ENCODE measurements around the gene COL6A2. TPM values are rescaled to one million over a fixed set of nuclear protein-coding genes. Genes with fewer than 3 reads are reported as not detected.

Gene COL6A2
- total RNA-seq, 1 donor from 2014 or later, result 18.5 TPM

DNA sequence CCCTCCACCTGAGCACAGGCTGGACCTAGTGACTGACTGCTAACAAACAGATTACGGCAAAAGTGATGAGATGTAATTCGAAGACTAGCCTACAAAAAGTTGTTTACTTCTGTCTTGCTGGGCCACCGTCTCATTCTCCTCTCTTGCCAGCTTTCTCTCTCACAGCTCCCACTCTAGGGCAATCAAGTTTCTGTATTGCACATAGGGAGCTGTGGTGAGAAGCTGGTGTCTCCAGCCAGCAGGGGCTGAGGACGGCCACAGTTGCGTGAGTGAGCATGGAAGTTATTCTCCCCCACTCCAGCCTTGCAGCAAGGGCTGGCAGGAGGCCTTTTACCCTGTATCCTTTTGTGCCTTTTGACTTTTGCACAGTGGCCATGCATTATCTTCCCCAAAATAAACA is 8.6 kb upstream of the COL6A2 start:
- peaks cover 23% of the 10 kb centered on the region for H3K9me3 Mint-ChIP-seq
- TF ChIP-seq, protein P1, sequence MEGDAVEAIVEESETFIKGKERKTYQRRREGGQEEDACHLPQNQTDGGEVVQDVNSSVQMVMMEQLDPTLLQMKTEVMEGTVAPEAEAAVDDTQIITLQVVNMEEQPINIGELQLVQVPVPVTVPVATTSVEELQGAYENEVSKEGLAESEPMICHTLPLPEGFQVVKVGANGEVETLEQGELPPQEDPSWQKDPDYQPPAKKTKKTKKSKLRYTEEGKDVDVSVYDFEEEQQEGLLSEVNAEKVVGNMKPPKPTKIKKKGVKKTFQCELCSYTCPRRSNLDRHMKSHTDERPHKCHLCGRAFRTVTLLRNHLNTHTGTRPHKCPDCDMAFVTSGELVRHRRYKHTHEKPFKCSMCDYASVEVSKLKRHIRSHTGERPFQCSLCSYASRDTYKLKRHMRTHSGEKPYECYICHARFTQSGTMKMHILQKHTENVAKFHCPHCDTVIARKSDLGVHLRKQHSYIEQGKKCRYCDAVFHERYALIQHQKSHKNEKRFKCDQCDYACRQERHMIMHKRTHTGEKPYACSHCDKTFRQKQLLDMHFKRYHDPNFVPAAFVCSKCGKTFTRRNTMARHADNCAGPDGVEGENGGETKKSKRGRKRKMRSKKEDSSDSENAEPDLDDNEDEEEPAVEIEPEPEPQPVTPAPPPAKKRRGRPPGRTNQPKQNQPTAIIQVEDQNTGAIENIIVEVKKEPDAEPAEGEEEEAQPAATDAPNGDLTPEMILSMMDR (conservative IDR thresholded peaks at IDR 0.05), result no peak
- peaks cover 3% of the 10 kb centered on the region for H3K27me3 Mint-ChIP-seq (ENCODE audit: low read depth)
- no peak overlapping the region for H3K4me3 Mint-ChIP-seq
- peaks cover 9% of the 10 kb centered on the region for H3K36me3 Mint-ChIP-seq (ENCODE audit: low read depth)
- DNase-seq (ENCODE audit: low read depth, low spot score), result no peak
- H3K27ac Mint-ChIP-seq (ENCODE audit: unreplicated experiment), result no peak overlapping the region
- no peaks in the 10 kb centered on the region for H3K4me1 Mint-ChIP-seq

- TF ChIP-seq, protein P1 (conservative IDR thresholded peaks at IDR 0.05), result no peak
- Mint-ChIP-seq H3K4me3 (no peak overlapping the region), H3K36me3 (ENCODE audit: low read depth) (peaks cover 9% of the 10 kb centered on the region), H3K4me1 (no peaks in the 10 kb centered on the region), H3K9me3 (peaks cover 23% of the 10 kb centered on the region), H3K27me3 (ENCODE audit: low read depth) (peaks cover 5% of the 10 kb centered on the region), H3K27ac (ENCODE audit: unreplicated experiment) (no peak overlapping the region)
- DNase-seq (ENCODE audit: low read depth, low spot score), result no peak
These were observed 6.8 kb upstream of the COL6A2 start for GRCh38 chr21:46091118-46091517.

- Mint-ChIP-seq H3K4me1 (no peaks in the 10 kb centered on the region), H3K4me3 (no peak overlapping the region), H3K9me3 (peaks cover 23% of the 10 kb centered on the region), H3K27ac (ENCODE audit: unreplicated experiment) (no peak overlapping the region), H3K27me3 (ENCODE audit: low read depth) (peaks cover 6% of the 10 kb centered on the region), H3K36me3 (ENCODE audit: low read depth) (peaks cover 9% of the 10 kb centered on the region)
- TF ChIP-seq, protein P1 (conservative IDR thresholded peaks at IDR 0.05), result no peak
- DNase-seq (ENCODE audit: low read depth, low spot score), result no peak
These were observed 6.3 kb upstream of the COL6A2 start for GRCh38 chr21:46091631-46092025.

GRCh38 chr21:46092026-46092764 is 5.7 kb upstream of the COL6A2 start:
- peaks cover 5% of the 10 kb centered on the region for H3K36me3 Mint-ChIP-seq (ENCODE audit: low read depth)
- peaks cover 4% of the 10 kb centered on the region for H3K4me1 Mint-ChIP-seq
- TF ChIP-seq, protein P1 (conservative IDR thresholded peaks at IDR 0.05), result no peak
- peaks cover 8% of the 10 kb centered on the region for H3K27me3 Mint-ChIP-seq (ENCODE audit: low read depth)
- no peak overlapping the region for H3K4me3 Mint-ChIP-seq
- H3K9me3 Mint-ChIP-seq, result peaks cover 21% of the 10 kb centered on the region
- DNase-seq (ENCODE audit: low read depth, low spot score), result no peak
- H3K27ac Mint-ChIP-seq (ENCODE audit: unreplicated experiment), result no peak overlapping the region

- H3K27ac Mint-ChIP-seq (ENCODE audit: unreplicated experiment), result no peak overlapping the region
- H3K4me1 Mint-ChIP-seq, result peaks cover 4% of the 10 kb centered on the region
- TF ChIP-seq, protein P1 (conservative IDR thresholded peaks at IDR 0.05), result no peak
- no peak overlapping the region for H3K4me3 Mint-ChIP-seq
- no peak for DNase-seq (ENCODE audit: low read depth, low spot score)
- peaks cover 5% of the 10 kb centered on the region for H3K36me3 Mint-ChIP-seq (ENCODE audit: low read depth)
- H3K27me3 Mint-ChIP-seq (ENCODE audit: low read depth), result peaks cover 8% of the 10 kb centered on the region
- peaks cover 20% of the 10 kb centered on the region for H3K9me3 Mint-ChIP-seq
These were observed 4.9 kb upstream of the COL6A2 start for GRCh38 chr21:46092811-46093667.

Data from neural crest cell (in vitro differentiated cells).